SK-N-SH (cell line): ENCODE results near the gene SMU1. TPM values are rescaled to one million over a fixed set of nuclear protein-coding genes. Genes with fewer than 3 reads are reported as not detected.

ENCODE experiments used
- CTCF ChIA-PET: fragments of 300-600, 350-600 bp; formaldehyde crosslinking; extraction: SDS; loops from one replicate; lab custom pipeline; 2021; lab: Yijun Ruan, JAX
- POLR2A ChIA-PET: fragments of 350-600 bp; sonication (Branson Sonifier 250); formaldehyde crosslinking; extraction: SDS; loops from one replicate; lab custom pipeline; 2020; ENCODE audit warnings: antibody characterized with exemption, inconsistent platforms; lab: Yijun Ruan, JAX
- DNase-seq: peaks from one replicate; pipeline ENCODE4 v3.0.0; 2012
- H2AFZ ChIP-seq: fragments of 200-600 bp; sonication (generic); 2 replicates; pipeline ENCODE4 v1.8.1; 2016; ENCODE audit warnings: antibody characterized with exemption, mild to moderate bottlenecking, low read depth
- H3F3A ChIP-seq: fragments of 200-600 bp; sonication (generic); replicated peaks from 2 replicates; pipeline ENCODE3; 2016; ENCODE audit warnings: antibody characterized with exemption, mild to moderate bottlenecking; ENCODE audit not compliant: insufficient read depth
- H3K27ac ChIP-seq, 2 experiments: fragments of 200-500 bp in 1 of 2; fragments of 200-600 bp in 1 of 2; sonication (Bioruptor generic) in 1 of 2; sonication (generic), shearing (Covaris generic) in 1 of 2; 2 replicates each; pipeline versions ENCODE4 v1.5.1 to v1.6.1; 2014 to 2016; ENCODE audit warnings: low read depth in 2 of 2, inconsistent platforms in 1 of 2, low read length in 1 of 2, mild to moderate bottlenecking in 1 of 2, mixed read lengths in 1 of 2
- H3K27me3 ChIP-seq: fragments of 200-600 bp; sonication (generic), shearing (Covaris generic); 2 replicates; pipeline ENCODE4 v1.6.1; 2016; ENCODE audit warnings: mixed run types; ENCODE audit not compliant: insufficient read depth
- H3K36me3 ChIP-seq, 2 experiments: fragments of 200-500 bp in 1 of 2; fragments of 200-600 bp in 1 of 2; sonication (Bioruptor generic) in 1 of 2; sonication (generic) in 1 of 2; replicated peaks in 1 of 2; 2 replicates each; pipeline versions ENCODE3 to v1.5.1; 2014 to 2016; ENCODE audit warnings: low read length in 1 of 2, mild to moderate bottlenecking in 1 of 2; ENCODE audit not compliant: insufficient read depth in 2 of 2, control insufficient read depth in 1 of 2
- H3K4me1 ChIP-seq, 2 experiments: fragments of 200-500 bp in 1 of 2; fragments of 200-600 bp in 1 of 2; sonication (Bioruptor generic) in 1 of 2; sonication (generic), shearing (Covaris generic) in 1 of 2; 2 replicates each; pipeline versions ENCODE4 v1.5.1 to v1.6.1; 2014 to 2016; ENCODE audit warnings: low read depth in 1 of 2, low read length in 1 of 2, mixed run types in 1 of 2; ENCODE audit not compliant: insufficient read depth in 2 of 2, control insufficient read depth in 1 of 2
- H3K4me2 ChIP-seq: fragments of 200-600 bp; sonication (generic), shearing (Covaris generic); 2 replicates; pipeline ENCODE4 v1.6.1; 2017; ENCODE audit warnings: mixed run types
- H3K4me3 ChIP-seq, 2 experiments: fragments of 200-500 bp in 1 of 2; fragments of 200-600 bp in 1 of 2; sonication (Bioruptor generic) in 1 of 2; sonication (generic), shearing (Covaris generic) in 1 of 2; 2 replicates each; pipeline versions ENCODE4 v1.5.1 to v1.8.1; 2014 to 2016; ENCODE audit warnings: low read depth in 2 of 2, inconsistent platforms in 1 of 2, low read length in 1 of 2, mild to moderate bottlenecking in 1 of 2, mixed read lengths in 1 of 2, moderate library complexity in 1 of 2
- H3K79me2 ChIP-seq: fragments of 200-600 bp; sonication (generic); 2 replicates; pipeline ENCODE4 v1.8.1; 2017; ENCODE audit warnings: mild to moderate bottlenecking; ENCODE audit not compliant: insufficient read depth
- H3K9ac ChIP-seq: fragments of 200-600 bp; sonication (generic); 2 replicates; pipeline ENCODE4 v1.6.1; 2017; ENCODE audit warnings: mixed run types
- H3K9me2 ChIP-seq: fragments of 200-600 bp; sonication (generic); 2 replicates; pipeline ENCODE4 v1.6.1; 2017; ENCODE audit warnings: mixed run types
- H3K9me3 ChIP-seq: fragments of 200-600 bp; sonication (generic); 2 replicates; pipeline ENCODE4 v1.6.1; 2017; ENCODE audit warnings: mixed run types, mild to moderate bottlenecking, moderate library complexity
- H4K20me1 ChIP-seq: fragments of 200-600 bp; sonication (generic); 2 replicates; pipeline ENCODE4 v1.6.1; 2017; ENCODE audit warnings: mild to moderate bottlenecking, mixed run types; ENCODE audit not compliant: insufficient read depth
- CHD2 ChIP-seq: fragments of 150-350 bp; IDR thresholded peaks from 2 replicates; pipeline ENCODE4 v1.6.1; 2018; ENCODE audit warnings: low read length; ENCODE audit not compliant: partially characterized antibody
- ELF1 ChIP-seq: IDR thresholded peaks from 2 replicates; pipeline ENCODE4 v1.4.0; 2012
- EP300 ChIP-seq, 2 experiments: IDR thresholded peaks; 2 replicates each; pipeline versions ENCODE4 v1.4.0 to v1.6.1; 2012; ENCODE audit warnings: borderline replicate concordance in 1 of 2, low read depth in 1 of 2, low read length in 1 of 2
- FOXM1 ChIP-seq: IDR thresholded peaks from 2 replicates; pipeline ENCODE4 v1.4.0; 2012; ENCODE audit warnings: low read depth, mild to moderate bottlenecking
- GABPA ChIP-seq: IDR thresholded peaks from 2 replicates; pipeline ENCODE4 v1.4.0; 2012; ENCODE audit warnings: low read depth, mild to moderate bottlenecking
- NFIC ChIP-seq: IDR thresholded peaks from 2 replicates; pipeline ENCODE4 v1.4.0; 2012; ENCODE audit warnings: borderline replicate concordance
- POLR2AphosphoS5 ChIP-seq: IDR thresholded peaks from 2 replicates; pipeline ENCODE4 v1.6.1; 2012; ENCODE audit warnings: low read depth, low read length
- SIN3A ChIP-seq: IDR thresholded peaks from 2 replicates; pipeline ENCODE4 v1.6.1; 2012; ENCODE audit warnings: low read depth, mild to moderate bottlenecking, low read length, moderate library complexity, borderline replicate concordance
- TEAD4 ChIP-seq: IDR thresholded peaks from 2 replicates; pipeline ENCODE4 v1.4.0; 2012; ENCODE audit warnings: mild to moderate bottlenecking, borderline replicate concordance; ENCODE audit not compliant: insufficient read depth
- USF1 ChIP-seq: IDR thresholded peaks from 2 replicates; pipeline ENCODE4 v1.4.0; 2012; ENCODE audit warnings: low read depth, borderline replicate concordance
- YY1 ChIP-seq: IDR thresholded peaks from 2 replicates; pipeline ENCODE4 v1.4.0; 2012; ENCODE audit warnings: low read depth, mild to moderate bottlenecking
- ZBTB33 ChIP-seq: IDR thresholded peaks from 2 replicates; pipeline ENCODE4 v1.4.0; 2012; ENCODE audit warnings: low read depth, borderline replicate concordance
- WGBS: methylation state at CpG from one replicate; pipeline ENCODE4 v1.1.6; 2017; ENCODE audit warnings: low lambda C conversion rate; 5-methylcytosine and 5-hydroxymethylcytosine counted together
- polyA plus RNA-seq, 3 experiments: library from polyadenylated mRNA; depleted of rRNA; stranded (reverse); fragments of >200 nt; gene quantifications; 2 replicates each; pipeline ENCODE4 v1.2.3, GENCODE V29; 2012

The SMU1 gene
- polyA plus RNA-seq, 1 of the 3 experiments (the other 2 are of a cell fraction) = 9.8 TPM

DNA sequence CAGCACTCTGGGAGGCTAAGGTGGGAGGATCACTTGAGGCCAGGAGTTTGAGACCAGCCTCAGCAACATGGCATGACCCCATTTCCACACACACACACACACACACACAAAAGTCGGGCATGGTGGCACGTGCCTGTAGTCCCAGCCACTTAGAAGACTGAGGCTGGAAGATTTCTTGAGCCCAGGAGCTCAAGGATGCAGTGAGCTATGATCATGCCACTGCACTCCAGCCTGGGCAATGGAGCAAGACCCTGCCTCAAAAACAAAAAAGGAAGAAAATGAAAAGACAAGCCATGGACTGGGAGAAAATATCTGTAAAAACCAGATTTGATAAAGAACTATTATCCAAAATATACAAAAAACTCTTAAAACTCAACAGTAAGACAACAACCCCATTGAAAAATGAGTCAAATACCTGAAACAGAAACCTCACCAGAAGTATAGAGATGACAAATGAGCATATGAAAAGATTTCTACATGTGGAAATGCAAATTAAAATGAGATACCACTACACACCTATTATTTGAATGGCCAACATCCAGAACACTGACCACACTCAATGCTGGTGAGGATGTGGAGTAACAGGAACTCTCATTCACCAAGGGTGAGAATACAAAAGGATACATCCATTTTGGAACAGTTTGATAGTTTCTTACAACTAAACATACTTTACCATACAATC, 26.7 kb downstream of the SMU1 start:
- H3K4me2 ChIP-seq = no peak overlapping the region
- H3K4me1 ChIP-seq = no peaks in the 10 kb centered on the region
- H3F3A ChIP-seq = peaks cover 34% of the 10 kb centered on the region
- H3K79me2 ChIP-seq = no peaks in the 10 kb centered on the region
- H3K4me3 ChIP-seq = no peak overlapping the region
- no peak for DNase-seq
- WGBS = 100% methylated on average over 1 of the region's 2 CpGs
- no peaks in the 10 kb centered on the region for H3K27me3 ChIP-seq
- CTCF ChIA-PET = no interaction called here
- TF ChIP-seq FOXM1 (no peak), CHD2 (no peak), POLR2AphosphoS5 (no peak), USF1 (no peak), ELF1 (no peak), TEAD4 (no peak)
- TF ChIP-seq, all 33 proteins: peak for 0
- Histone ChIP-seq H3K9ac (no peak overlapping the region), H2AFZ (no peak overlapping the region), H3K36me3 (peaks cover 69 to 70% of the 10 kb centered on the region in 2 experiments), H4K20me1 (no peaks in the 10 kb centered on the region), H3K9me2 (no peaks in the 10 kb centered on the region), H3K27ac (no peak overlapping the region), H3K9me3 (no peaks in the 10 kb centered on the region)
- POLR2A ChIA-PET = no interaction called here

DNA sequence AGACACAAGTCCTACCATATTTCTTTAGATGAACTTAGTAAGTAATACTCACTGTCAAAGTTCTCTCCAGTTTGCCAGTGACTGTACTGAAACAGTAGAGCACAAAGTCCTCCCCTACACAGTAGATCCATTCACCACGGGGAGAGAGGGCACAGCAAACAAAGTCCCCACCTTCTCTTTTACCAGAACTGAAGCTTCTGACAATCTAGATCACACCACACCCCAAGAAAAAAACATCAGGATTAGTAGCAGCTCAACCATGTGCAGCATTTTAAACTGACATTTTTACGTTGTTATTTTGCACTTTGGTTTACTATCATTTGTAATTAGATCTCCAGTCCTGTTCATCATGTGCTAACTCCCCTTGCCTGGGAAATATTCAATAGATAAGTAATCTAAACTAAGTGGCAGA, 28.4 kb downstream of the SMU1 start:
- H3K79me2 ChIP-seq = no peaks in the 10 kb centered on the region
- ChIA-PET CTCF (no interaction called here), POLR2A (no interaction called here)
- no peaks in the 10 kb centered on the region for H4K20me1 ChIP-seq
- TF ChIP-seq ZBTB33 (no peak), SIN3A (no peak), GABPA (no peak), FOXM1 (no peak), CHD2 (no peak), NFIC (no peak), EP300 (IDR thresholded peaks at IDR 0.05; ENCODE audit: borderline replicate concordance in 1 of 2, low read depth in 1 of 2, low read length in 1 of 2) (no peak), YY1 (no peak)
- H3K4me3 ChIP-seq = no peak overlapping the region
- H3K4me2 ChIP-seq = no peak overlapping the region
- H3K9me2 ChIP-seq = no peaks in the 10 kb centered on the region
- no peaks in the 10 kb centered on the region for H3K27me3 ChIP-seq
- H3K36me3 ChIP-seq = peaks cover 53 to 56% of the 10 kb centered on the region in 2 experiments
- H3K9ac ChIP-seq = no peak overlapping the region
- H3K4me1 ChIP-seq = peaks cover 5 to 9% of the 10 kb centered on the region in 2 experiments; a peak in 2 of 4 replicates
- no peak overlapping the region for H3K27ac ChIP-seq
- no peaks in the 10 kb centered on the region for H3K9me3 ChIP-seq
- no peak for DNase-seq
- peaks cover 46% of the 10 kb centered on the region for H3F3A ChIP-seq
- WGBS = 90% methylated on average over 2 of the region's 2 CpGs
- H2AFZ ChIP-seq = no peak overlapping the region
